ENCODE data around the gene CFAP65.

Gene CFAP65

DNA sequence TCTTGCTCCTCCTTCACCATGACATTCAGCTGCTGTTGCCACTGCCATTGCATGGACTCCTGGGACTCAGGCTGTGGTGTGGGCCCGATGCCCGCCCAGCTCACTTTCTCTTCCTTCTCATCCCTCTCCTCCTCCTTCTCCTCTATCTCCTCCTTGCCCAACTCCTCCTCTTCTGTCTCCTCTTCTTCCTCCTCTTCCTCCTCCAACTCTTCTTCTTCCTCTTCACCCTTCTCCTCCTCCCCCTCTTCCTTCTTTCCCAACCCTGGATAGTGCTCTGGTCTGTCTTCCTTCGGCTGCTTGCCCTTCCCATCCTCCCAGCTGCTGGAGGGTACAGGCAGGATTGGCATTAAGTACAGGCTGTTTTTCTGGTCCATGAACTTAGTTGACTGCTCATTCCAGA lies 37.3 kb downstream of the CFAP65 start:
- DNase-seq, result no peak

DNA sequence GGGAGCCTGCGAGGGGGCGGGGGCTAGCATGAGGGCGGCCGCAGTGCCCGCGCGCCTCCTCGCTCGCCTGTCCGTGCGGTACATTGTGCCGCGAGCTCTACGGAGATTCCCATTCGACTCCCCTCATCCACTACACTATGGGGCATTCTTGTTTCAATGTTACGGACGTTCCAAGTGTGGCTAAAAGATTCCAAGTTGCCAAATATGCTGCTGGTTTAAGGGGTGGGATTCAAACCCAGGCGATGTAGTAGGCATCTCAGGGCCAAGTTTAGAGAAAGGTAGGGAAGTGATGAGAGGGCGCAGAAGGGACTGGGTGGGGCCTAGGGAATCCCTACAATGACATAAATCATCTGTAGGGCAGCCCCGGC lies 38.1 kb downstream of the CFAP65 start:
- no peak for DNase-seq

DNA sequence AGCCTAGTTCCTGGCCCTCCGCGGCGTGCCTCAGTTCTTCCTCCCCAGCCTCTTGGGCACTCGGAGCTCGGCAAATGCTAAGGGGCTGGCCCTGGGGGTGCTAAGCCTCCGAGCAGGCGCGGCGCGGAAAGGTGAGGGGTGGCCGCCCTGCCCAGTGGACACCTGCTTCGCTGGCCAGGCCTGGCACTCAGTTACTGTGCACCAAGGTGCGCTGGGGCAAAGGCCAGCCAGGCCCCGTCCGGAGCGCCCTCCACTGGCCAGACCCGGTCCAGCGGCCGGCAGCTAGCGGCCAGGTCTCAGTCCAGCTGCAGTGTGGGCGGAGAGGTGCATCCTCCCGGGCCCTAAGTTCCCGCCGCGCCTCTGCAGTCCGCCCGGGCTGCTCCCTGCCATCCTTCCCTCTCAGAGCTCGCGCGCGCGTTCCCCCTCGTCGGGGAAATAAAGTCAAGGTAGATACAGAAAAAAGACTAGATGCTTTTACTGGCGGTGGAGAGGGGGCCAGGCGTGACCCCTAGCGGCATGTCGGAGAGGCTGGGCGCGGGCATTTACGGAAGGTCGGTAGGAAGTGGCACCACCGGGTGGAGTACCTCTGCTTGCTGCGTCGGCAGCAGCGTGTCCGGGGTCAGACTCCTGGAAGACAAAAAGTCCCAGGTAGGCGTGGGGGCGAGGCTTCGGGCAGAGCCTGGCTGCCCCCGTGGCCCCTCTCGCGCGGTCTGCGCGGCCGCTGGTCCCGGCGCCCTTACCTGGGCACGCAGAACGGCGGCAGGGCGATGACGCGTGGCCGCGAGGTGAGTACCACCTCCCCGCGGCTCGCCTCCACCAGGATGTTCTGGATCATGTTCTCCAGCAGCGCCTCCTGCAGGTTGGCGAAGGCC lies 38.7 kb downstream of the CFAP65 start:
- DNase-seq, result peak; percentile 93

DNA sequence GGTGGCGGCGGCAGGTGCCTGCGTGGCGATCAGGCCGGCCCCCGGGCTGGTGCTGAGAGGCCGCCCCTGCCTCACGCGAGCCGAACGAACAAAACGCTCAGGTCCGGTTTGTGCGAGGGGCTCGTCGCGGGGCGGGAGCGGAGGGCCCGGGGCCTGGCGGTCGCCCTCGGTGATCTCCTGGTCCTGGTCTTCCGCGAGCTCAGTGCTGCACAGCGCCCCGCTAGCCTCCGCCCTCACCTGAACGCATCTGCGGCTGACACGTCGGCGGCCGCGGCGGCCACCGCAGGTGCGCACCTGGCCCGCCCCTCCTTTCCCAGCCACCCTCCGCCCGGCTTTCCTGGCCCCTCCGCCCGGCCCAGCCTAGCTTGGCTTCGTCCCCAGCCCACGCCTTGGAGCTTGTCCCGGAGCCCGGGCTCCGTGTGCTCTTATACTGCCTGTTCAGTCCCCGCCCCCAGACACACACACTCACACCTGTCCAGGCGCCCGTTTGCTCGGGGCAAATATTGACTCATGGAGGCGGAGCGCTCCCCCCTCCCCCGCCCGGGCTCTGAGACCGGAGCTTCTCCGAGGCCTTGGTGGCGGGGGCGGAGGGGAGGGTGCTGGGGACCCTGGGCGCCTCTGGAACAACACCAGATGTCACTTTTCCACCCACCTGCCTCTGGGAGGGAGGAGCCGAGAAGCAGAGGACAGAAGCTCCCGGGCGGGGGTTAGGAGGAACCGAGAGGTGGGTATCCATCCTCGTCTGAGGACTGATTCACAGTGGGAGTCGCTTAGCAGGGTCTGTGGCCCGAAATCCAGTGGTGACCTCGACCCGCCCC lies 39.5 kb downstream of the CFAP65 start:
- peak; percentile 98 for DNase-seq

DNA sequence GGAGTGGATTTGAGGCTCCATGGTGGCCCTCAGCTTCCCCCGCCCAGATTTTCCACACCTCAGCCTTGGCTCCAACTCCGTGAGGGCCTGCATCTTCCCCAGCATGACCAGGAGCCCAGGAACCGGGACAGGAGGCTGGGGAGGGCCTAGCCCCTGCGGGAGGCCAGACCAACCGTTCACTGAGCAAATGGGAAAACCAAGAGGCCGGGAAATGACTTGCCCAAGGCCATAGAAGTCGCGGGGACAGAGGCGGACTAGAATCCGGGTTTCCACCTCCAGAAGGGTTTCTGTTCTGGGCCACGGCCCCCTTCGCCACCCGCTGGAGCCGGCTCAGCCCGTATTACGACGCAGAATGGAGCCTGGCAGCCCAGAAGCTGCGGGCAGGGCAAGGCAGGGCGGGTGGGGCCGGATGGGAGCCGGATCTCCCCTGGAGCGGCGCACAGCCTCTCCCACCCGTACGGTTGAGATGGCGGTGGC lies 40.2 kb downstream of the CFAP65 start:
- DNase-seq, result no peak

DNA sequence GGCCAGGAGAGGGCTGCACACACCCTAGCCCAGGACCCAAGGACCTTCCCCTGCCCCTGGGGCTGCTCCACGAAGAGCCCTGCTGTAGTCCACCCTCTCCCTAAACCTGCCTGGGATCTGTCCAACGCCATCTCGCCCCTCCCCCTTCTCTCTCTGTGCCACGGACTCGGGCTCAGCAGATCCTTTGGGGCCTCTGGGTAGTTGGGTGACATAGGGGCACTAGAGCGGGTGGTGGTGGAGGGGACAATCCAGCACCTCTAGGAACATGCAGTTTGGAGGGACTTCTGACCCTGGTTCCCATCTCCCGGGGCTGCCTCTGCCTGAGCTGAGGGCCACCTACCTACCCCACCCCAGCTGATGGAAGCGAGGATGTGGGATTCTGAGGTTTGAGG lies 40.8 kb downstream of the CFAP65 start:
- DNase-seq, result peak; percentile 57

DNA sequence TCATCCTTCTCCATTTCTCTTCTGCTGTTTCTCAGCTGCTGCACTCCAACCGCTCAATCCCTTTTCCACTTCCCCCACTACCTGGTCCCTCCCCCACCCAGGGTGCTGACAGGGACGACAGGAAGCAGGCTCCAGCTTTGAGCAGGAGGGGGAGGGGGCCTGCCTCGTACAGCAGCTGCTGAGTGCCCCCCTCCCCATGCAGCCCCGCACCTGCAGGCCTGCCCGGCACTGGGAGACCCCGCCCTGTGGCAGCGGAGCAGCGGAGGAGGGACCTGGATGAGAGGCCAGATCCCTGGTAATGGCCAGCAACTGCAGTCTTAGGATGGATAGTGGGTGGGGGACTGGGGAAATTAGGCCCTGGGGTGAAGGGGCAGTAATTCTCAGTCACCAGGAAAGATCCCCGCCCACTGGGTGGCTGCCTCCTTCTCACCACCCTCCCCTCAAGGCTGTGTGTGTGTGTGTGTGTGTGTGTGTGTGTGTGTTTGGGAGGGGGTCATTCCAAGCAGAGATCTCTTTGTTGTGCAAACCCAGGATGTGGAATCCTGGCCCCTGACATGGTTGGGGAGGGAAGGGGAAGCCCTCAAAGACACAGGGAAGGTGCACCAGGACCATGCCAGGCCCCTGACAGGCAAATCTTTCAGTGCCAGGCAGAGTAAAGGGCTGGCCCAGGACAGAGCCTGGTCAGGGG lies 41.3 kb downstream of the CFAP65 start:
- peak; percentile 96 for DNase-seq

DNA sequence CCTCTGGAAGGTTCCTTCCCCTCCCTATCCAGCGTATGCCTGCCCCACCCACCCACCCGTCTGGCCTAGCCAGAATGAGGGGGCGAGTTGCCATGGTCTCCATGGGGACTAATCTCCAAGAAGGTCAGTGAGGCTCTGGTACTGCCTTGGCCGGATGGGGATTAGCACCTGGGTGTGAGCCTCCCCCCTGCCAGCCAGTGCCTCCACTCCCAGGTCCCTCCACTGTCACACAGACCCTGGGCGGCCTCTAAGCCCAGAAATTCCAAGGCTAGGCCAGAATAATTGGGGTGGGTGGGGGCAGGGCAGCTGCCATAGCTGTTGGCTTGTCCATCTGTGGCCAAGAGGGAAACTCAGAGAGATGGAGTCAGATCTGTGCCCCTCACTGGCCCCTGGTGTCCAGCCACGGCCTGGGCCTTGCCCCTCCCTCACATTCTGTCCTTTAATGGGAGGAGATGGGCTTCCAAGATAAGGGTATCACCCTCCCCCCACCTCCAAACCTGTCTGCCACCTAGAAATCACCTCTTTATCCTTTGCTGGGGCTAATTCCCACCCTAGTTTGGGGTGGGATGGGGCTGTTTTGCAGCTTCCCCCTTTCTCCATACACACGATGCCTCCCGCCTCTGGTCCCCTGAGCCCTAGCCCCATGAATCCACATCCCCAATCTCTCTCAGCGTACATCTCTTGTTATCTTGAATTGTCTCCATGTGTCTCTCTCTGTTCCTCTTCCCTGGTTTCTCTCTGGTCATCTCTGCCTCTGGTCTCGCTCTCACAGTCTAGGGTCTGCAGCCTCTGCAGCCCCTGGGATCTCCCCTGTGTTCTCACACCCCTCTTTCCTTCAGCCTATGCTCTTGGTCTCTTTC lies 42.1 kb downstream of the CFAP65 start:
- no peak for DNase-seq

DNA sequence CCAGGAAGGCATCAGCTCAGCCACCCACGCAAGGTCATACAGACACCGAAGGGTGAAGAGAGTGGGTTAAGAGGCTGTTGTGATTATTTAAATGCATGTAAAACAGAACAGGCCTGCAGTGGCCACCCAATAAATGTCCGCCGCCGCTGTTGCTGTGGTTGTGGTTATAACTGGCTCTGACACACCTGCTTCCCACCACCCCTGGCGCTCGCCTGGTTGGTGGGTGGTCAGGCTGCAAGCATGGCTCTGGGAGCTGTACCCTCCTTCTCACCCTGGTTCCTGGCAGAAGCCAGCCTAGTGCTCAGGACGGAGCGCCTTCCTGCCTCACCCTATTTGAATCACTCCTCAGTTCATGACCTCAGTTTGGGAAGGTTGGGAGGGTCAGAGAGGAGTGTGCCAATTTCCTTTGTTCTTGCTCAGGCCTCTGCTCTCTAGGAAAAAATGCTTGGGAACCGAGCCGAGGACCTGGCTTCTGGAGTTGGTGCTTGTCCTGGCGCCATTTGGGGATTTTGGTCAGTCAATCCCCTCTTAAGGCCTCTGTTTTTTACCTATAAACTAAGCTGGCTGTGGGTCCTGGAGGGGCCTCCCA lies 42.8 kb downstream of the CFAP65 start:
- peak; percentile 55 for DNase-seq

DNA sequence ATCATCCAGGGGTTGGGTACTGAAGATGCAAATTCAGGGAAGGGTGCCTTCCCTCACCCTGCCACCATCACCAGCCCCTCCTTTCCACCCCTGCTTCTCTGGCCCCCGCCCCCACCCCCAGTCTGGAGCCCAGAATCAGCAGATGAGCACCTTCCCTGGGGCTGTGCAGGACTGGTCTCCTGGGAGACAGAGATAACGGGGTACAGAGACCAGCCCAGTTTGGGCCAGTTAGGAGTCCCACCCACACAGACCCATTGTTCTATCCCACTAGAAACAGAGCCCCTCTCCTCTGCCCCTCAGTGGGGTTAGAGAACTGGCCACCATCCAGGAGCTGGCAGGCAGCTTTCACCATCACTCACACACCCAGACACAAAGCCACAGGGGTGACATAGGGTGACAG lies 43.6 kb downstream of the CFAP65 start:
- DNase-seq, result peak; percentile 89

DNA sequence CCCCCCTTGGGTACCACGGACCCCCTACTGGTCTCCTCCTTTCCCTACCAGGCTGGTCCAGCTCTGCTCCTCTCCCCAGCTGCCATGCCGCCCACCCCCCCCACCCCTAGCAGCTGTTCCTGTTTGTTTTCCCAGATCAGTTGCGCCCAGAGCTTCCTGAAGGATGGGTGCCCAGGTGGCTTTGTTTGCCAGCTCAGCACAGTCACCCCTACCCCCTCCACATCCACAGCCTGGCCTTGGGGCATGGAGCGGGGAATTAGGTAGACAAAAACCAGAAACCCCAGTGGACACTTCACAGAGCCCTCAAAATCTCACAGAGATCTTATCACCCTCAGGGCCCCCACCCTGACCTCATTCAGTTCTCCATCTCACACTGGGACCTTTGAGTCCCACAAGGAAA lies 44.4 kb downstream of the CFAP65 start:
- peak; percentile 94 for DNase-seq

DNA sequence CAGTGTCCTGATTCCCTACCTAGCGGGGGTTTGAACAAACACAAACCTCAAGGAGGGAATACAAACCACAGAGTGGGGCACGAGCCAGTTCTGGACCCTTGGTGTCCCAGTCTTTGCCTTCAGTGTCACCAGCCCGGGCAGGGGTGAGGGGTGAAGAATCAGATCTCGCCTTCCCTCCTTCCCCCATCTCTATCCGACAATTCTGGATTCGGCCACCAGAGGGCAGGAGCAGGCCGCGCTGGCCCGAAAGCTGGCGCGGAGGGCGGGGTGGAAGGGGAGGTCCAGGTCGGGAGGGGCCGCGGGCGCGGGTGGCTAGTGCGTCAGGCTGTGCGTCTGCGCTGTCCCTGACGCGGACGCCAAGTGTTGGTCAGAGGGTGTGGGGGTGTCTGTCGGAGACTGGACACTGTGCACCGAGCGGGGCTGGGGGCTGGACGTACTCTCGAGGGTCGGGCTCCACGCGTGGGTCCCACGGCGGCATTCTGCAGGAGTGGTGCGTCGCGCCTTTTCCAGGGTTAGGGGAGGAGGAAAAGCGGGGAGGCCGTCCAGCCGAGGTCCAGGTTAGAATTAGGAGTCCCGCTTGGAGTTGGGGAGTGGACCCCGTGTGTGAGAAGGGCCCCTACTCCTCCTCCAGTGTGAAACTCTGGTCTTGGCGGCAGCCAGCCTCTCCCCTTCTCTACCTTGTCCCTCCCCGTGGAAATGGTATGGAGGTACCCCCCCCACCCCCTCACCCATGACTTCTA lies 45.2 kb downstream of the CFAP65 start:
- peak; percentile 76 for DNase-seq

DNA sequence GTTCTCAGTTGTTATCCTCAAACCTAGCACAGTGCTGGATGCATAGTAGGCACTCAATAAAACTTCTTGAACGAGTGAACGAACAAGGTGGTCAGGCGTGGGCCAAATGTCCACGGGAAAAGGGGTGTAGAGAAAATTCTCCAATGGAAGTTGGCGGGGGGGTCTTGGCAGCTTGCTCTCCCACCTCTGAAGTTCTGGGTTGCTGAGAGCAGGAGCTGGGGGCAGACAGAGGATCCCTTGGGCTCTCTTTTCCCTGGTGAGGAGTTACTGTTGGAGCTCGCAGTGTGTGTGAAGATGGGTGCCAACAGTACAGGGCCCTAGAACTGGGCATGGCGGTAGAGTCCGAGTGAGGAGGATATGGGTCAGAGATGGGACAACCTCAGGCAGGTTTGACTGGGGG lies 45.8 kb downstream of the CFAP65 start:
- no peak for DNase-seq

DNA sequence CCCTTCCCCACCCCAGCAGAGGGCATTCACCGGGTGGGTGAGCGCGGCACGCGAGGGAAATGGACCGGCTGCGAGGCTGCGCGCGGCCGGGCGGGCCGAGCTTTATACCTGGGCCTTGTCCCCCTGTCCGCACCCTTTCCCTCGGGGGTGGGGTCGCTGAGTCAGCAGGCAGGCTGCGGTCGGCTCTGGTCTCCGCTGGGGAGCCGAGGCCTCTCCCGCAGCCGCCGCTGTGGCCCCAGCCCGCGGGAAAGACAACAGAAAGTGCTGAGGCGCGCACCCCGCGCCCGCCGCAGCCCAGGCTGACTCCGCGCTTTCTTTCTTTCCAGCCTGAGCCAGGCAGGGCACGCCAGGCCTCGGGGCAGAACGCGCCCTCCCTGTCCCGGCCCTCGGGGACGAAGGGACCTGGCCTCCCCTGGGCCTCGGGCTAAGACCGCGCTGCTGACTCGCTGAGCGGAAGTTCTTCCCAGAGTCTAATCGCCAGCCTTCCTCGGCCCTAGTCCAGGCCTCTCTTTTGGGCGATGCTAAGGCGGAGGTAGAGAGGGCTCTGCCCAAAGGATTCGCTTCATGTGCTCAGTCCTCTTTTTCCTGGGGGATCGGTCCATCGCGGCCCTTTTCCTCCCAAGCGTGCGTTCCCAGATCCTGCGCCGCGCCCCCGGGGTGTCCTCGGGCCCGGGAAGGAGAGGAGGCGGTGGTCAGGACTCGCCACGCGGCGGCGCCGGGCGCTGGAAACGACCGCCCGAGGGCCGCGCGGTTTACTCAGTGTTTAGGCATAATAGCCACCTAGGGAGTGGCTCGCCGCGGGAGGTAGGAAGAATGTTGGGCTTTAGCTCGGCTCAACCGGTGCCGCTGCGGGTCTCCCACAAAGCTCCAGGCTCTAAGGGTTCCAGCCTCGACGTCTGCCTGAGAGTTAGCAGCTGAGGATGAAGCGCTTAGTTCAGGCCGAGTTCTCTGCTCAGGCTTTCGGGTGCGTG lies 47.7 kb downstream of the CFAP65 start, which contains the start of gene CRYBA2:
Gene CRYBA2, minus strand, starts transcription at position 78 of the 971 bp plus-strand sequence. CDS start 246 bp downstream, outside the sequence.
- no peak for DNase-seq

DNA sequence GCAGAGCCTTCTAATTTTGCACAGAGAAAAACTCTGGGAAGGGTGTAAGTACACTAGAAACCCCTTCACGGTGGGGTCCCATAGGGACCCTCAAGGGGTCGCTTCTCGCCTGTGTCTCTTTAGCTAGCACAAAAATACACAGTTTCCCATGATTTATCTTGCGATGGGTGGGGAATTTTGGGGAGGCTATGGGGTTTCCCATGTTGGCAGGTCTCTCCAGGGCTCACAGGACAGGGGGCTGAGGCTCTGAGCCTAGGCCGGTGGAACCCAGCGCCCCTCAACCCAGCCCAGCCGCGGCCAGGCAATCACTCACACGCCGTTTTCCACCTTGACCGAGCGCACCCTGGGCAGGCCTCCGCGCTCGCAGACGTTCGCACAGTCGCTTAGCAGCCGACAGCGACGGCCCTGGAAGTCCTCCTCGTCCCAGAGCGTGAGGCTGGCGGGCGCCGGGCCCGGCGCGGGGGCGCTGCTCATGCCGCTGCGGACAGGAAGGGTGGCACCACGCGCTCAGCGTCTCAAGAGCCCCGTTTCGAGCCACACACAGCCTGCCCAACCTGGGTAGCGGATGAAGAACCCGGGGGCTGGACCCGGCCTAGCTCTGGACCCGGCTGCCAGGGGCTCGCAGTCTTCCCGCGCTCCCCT lies 48.5 kb downstream of the CFAP65 start:
- DNase-seq, result no peak

DNA sequence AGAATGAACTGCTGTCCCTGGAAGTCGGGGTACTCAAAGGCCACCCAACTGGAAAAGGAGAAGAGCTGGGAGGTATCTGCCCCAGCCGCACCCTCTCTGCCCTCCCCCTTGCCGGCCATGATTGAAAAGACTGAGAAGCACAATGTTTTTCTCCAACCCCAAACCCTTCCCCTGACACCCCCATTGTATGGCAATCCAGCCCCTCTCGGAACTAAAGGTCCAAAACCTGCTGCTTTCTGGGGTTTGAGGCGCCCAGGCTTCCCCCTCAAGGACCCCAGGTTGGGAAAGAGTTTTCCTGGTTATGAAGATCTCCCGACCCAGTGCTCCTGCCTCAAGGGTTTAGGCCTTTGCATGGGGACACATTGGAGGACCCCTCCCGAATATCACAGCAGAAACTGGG lies 49.1 kb downstream of the CFAP65 start:
- no peak for DNase-seq

DNA sequence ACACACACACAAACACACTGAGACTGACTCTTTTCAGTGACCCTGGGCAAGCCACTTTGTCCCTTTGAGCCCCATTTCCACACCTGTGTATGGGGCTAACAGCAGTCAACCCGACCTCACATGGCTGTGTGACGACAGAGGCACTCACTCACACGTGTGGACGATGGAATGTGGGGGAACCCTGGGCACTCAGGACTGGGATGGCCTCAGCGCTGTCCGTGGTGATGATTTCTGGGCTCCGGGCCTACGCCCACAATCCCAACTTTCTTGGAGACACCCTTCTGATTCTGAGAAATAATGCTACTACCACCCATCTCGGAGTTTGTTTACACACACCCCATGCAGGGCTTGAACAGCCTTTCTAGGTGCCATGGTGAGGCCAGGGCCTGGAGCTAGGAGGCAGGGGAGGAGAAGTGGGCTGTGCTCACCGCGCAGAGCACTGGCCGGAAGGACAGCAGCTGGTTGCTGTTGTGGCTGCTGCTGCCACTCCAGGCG lies 49.6 kb downstream of the CFAP65 start:
- no peak for DNase-seq

DNA sequence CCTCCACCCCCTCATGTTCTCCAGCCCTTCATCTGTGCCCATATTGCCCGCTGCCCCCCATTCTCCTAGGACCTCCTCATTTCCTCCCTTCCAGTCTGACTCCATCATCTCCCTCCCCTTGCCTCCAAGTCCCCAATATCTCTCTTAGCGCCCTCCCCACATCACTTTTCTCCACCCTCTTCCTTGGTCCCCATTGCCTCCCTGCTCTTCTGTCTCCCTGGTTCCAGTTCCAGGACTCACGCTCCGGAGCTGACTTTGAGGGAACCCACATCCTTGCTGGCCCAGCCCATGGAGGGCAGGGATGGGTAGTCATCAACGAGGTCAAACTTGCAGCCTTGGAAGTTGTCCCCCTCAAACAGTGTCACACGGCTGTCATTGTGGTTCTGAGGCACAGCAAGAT lies 50.7 kb downstream of the CFAP65 start:
- no peak for DNase-seq

DNA sequence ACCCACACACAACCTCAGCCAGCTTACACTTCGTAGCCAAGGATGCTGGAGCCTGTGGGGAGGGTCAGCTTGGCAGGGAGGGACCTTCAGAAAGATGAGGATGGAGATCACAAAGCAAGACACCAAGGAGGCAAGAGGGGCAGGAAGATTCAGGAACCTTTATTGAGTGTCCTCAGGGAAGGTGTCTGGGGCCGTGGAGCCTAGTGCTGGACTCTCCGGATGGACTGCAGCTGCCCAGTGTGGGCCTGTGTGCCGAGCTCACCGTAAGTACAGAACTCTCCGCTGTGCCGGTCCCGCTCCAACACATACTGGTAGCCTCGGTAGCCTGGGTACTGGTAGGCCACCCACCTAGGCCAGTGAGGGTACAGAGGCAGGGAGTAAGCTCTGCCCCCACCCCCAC lies 51.3 kb downstream of the CFAP65 start:
- DNase-seq, result no peak

Measured in NCI-H1694 treated with DMSO at 0.1 percent for 48 hours (cell line).